HepG2 (cell line): Measurements from ENCODE around the gene MAJIN. TPM values are rescaled to one million over a fixed set of nuclear protein-coding genes. Genes with fewer than 3 reads are reported as not detected.

ENCODE experiments used
- CCDC6 ChIP-seq: sonication (generic); formaldehyde crosslinking; IDR thresholded peaks from 2 replicates; pipeline ENCODE4 v1.8.1; 2022; ENCODE audit warnings: mild to moderate bottlenecking, missing genetic modification reagents, moderate library complexity
- ERF ChIP-seq: IDR thresholded peaks from 2 replicates; pipeline ENCODE4 v1.6.1; 2018; ENCODE audit warnings: missing biosample characterization, missing genetic modification reagents
- HNRNPH1 ChIP-seq: fragments of 200-400 bp; formaldehyde crosslinking; optimal IDR thresholded peaks from 2 replicates; pipeline ENCODE3; 2017; ENCODE audit warnings: mild to moderate bottlenecking, low read depth, low read length
- KLF9 ChIP-seq: IDR thresholded peaks from 2 replicates; pipeline ENCODE4 v1.6.1; 2016; ENCODE audit warnings: low read depth
- RARA ChIP-seq: IDR thresholded peaks from 2 replicates; pipeline ENCODE4 v1.6.1; 2016; ENCODE audit warnings: missing genetic modification reagents, missing compliant biosample characterization
- SRSF4 ChIP-seq: fragments of 200-400 bp; formaldehyde crosslinking; IDR thresholded peaks from one replicate; pipeline ENCODE4 v1.6.1; 2018; ENCODE audit warnings: mild to moderate bottlenecking, low read depth, low read length, moderate library complexity; ENCODE audit not compliant: poor library complexity, severe bottlenecking
- ZNF235 ChIP-seq: sonication (generic); formaldehyde crosslinking; IDR thresholded peaks from 2 replicates; pipeline ENCODE4 v1.8.1; 2023; ENCODE audit warnings: mild to moderate bottlenecking, missing genetic modification reagents, borderline replicate concordance
- ZNF24 ChIP-seq: fragments of 450-650 bp; IDR thresholded peaks from 2 replicates; pipeline ENCODE4 v1.6.1; 2017; ENCODE audit warnings: antibody characterized with exemption, mild to moderate bottlenecking
- ZNF484 ChIP-seq: sonication (generic); formaldehyde crosslinking; IDR thresholded peaks from 2 replicates; pipeline ENCODE4 v1.5.1; 2020; ENCODE audit warnings: mild to moderate bottlenecking, low read depth, missing genetic modification reagents, borderline replicate concordance
- ZNF775 ChIP-seq: sonication (generic); formaldehyde crosslinking; IDR thresholded peaks from 2 replicates; pipeline ENCODE4 v1.4.0; 2020; ENCODE audit warnings: missing genetic modification reagents, mild to moderate bottlenecking, moderate library complexity, borderline replicate concordance
- ZNF891 ChIP-seq: sonication (generic); formaldehyde crosslinking; IDR thresholded peaks from 2 replicates; pipeline ENCODE4 v1.5.0; 2020; ENCODE audit warnings: mild to moderate bottlenecking, missing genetic modification reagents
- polyA plus RNA-seq, 8 experiments: library from polyadenylated mRNA; depleted of rRNA in 3 of 8; stranded (reverse) in 7 of 8; unstranded in 1 of 8; fragments of >200 nt; fragmentation: Illumina TruSeq in 4 of 8; extraction: Trizol in 4 of 8; gene quantifications; 2 replicates each; pipeline versions ENCODE4 v1.2.1 to v1.2.3, GENCODE V29; 2011 to 2016; ENCODE audit warnings: low read depth in 4 of 8, missing spikeins in 1 of 8, mixed read lengths in 1 of 8; ENCODE audit not compliant: insufficient read depth in 1 of 8
- total RNA-seq, 5 experiments: library from RNA; depleted of rRNA; stranded (reverse); fragments of >200 nt; fragmentation: Illumina TruSeq; extraction: Trizol; gene quantifications; 2 replicates each; pipeline ENCODE4 v1.2.3, GENCODE V29; 2016; ENCODE audit warnings: low read depth in 1 of 5
- TF ChIP-seq, protein P1 (sequence below): sonication (generic); formaldehyde crosslinking; IDR thresholded peaks from 2 replicates; pipeline ENCODE4 v1.4.0; 2020; ENCODE audit warnings: mild to moderate bottlenecking, missing genetic modification reagents
- TF ChIP-seq, protein P2 (sequence below): sonication (generic); formaldehyde crosslinking; IDR thresholded peaks from 2 replicates; pipeline ENCODE4 v1.9.0; 2021; ENCODE audit warnings: missing genetic modification reagents, mild to moderate bottlenecking, borderline replicate concordance
- TF ChIP-seq, protein P3 (sequence below): sonication (generic); formaldehyde crosslinking; IDR thresholded peaks from 2 replicates; pipeline ENCODE4 v1.5.1; 2020; ENCODE audit warnings: mild to moderate bottlenecking, missing genetic modification reagents, borderline replicate concordance
- TF ChIP-seq, protein P4 (sequence below): sonication (generic); formaldehyde crosslinking; IDR thresholded peaks from 2 replicates; pipeline ENCODE4 v1.4.0; 2020; ENCODE audit warnings: missing genetic modification reagents

Gene MAJIN
- total and polyA plus RNA-seq, 2 of the 13 experiments (the other 11 are each of a cell fraction or from before 2014, with no cell fraction given): not detected

DNA sequence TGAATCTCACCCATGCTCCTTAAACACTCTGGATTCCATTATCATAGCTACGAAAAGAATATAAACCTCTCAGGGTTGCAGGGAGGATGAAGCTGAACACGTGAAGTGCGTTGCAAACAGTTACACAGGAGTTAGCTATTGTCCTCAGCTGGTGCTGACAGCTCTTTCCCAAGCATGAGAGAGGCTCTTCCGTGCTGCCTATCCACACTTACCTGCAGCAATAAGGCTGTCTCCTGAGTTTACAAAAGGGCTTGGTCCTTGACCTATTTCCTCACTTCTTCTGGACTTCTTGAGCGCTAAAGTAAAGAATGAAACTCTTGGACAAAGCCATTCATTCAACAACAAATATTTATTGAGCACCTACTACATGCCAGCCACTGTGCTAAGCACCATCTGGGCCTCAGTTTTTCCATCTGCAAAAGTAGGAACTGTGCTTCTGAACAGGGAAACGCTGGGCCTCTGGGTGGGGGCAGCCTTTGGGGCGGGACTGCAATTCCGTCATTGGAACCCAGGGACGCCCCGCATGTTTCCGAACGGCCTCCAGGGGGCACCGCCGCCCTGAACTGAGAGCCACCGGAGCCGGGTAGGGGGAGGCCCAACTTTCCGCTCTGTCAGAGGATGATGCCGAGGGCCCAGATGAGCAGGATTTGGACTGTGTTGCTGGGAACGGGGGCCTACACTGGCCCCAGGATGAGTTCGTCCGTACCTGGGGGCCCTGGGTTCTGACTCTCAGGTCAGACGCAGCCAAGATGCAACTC lies 41.4 kb upstream of the MAJIN start (continued):
- TF ChIP-seq, protein P1, sequence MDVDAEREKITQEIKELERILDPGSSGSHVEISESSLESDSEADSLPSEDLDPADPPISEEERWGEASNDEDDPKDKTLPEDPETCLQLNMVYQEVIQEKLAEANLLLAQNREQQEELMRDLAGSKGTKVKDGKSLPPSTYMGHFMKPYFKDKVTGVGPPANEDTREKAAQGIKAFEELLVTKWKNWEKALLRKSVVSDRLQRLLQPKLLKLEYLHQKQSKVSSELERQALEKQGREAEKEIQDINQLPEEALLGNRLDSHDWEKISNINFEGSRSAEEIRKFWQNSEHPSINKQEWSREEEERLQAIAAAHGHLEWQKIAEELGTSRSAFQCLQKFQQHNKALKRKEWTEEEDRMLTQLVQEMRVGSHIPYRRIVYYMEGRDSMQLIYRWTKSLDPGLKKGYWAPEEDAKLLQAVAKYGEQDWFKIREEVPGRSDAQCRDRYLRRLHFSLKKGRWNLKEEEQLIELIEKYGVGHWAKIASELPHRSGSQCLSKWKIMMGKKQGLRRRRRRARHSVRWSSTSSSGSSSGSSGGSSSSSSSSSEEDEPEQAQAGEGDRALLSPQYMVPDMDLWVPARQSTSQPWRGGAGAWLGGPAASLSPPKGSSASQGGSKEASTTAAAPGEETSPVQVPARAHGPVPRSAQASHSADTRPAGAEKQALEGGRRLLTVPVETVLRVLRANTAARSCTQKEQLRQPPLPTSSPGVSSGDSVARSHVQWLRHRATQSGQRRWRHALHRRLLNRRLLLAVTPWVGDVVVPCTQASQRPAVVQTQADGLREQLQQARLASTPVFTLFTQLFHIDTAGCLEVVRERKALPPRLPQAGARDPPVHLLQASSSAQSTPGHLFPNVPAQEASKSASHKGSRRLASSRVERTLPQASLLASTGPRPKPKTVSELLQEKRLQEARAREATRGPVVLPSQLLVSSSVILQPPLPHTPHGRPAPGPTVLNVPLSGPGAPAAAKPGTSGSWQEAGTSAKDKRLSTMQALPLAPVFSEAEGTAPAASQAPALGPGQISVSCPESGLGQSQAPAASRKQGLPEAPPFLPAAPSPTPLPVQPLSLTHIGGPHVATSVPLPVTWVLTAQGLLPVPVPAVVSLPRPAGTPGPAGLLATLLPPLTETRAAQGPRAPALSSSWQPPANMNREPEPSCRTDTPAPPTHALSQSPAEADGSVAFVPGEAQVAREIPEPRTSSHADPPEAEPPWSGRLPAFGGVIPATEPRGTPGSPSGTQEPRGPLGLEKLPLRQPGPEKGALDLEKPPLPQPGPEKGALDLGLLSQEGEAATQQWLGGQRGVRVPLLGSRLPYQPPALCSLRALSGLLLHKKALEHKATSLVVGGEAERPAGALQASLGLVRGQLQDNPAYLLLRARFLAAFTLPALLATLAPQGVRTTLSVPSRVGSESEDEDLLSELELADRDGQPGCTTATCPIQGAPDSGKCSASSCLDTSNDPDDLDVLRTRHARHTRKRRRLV (CRISPR knock-in tag): no peak
- TF ChIP-seq, protein P2, sequence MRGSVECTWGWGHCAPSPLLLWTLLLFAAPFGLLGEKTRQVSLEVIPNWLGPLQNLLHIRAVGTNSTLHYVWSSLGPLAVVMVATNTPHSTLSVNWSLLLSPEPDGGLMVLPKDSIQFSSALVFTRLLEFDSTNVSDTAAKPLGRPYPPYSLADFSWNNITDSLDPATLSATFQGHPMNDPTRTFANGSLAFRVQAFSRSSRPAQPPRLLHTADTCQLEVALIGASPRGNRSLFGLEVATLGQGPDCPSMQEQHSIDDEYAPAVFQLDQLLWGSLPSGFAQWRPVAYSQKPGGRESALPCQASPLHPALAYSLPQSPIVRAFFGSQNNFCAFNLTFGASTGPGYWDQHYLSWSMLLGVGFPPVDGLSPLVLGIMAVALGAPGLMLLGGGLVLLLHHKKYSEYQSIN (CRISPR knock-in tag): no peak
- TF ChIP-seq ZNF235 (CRISPR knock-in tag) (peak; percentile 8; the same call in 1 of the 2 replicates), ZNF24 (no peak), ZNF891 (CRISPR knock-in tag) (no peak), ERF (CRISPR knock-in tag) (no peak), KLF9 (CRISPR knock-in tag) (no peak), CCDC6 (no peak), ZNF484 (no peak), HNRNPH1 (no peak), SRSF4 (no peak), ZNF775 (no peak), RARA (CRISPR knock-in tag) (no peak)
- TF ChIP-seq, protein P3, sequence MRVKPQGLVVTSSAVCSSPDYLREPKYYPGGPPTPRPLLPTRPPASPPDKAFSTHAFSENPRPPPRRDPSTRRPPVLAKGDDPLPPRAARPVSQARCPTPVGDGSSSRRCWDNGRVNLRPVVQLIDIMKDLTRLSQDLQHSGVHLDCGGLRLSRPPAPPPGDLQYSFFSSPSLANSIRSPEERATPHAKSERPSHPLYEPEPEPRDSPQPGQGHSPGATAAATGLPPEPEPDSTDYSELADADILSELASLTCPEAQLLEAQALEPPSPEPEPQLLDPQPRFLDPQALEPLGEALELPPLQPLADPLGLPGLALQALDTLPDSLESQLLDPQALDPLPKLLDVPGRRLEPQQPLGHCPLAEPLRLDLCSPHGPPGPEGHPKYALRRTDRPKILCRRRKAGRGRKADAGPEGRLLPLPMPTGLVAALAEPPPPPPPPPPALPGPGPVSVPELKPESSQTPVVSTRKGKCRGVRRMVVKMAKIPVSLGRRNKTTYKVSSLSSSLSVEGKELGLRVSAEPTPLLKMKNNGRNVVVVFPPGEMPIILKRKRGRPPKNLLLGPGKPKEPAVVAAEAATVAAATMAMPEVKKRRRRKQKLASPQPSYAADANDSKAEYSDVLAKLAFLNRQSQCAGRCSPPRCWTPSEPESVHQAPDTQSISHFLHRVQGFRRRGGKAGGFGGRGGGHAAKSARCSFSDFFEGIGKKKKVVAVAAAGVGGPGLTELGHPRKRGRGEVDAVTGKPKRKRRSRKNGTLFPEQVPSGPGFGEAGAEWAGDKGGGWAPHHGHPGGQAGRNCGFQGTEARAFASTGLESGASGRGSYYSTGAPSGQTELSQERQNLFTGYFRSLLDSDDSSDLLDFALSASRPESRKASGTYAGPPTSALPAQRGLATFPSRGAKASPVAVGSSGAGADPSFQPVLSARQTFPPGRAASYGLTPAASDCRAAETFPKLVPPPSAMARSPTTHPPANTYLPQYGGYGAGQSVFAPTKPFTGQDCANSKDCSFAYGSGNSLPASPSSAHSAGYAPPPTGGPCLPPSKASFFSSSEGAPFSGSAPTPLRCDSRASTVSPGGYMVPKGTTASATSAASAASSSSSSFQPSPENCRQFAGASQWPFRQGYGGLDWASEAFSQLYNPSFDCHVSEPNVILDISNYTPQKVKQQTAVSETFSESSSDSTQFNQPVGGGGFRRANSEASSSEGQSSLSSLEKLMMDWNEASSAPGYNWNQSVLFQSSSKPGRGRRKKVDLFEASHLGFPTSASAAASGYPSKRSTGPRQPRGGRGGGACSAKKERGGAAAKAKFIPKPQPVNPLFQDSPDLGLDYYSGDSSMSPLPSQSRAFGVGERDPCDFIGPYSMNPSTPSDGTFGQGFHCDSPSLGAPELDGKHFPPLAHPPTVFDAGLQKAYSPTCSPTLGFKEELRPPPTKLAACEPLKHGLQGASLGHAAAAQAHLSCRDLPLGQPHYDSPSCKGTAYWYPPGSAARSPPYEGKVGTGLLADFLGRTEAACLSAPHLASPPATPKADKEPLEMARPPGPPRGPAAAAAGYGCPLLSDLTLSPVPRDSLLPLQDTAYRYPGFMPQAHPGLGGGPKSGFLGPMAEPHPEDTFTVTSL (CRISPR knock-in tag): no peak
- TF ChIP-seq, protein P4, sequence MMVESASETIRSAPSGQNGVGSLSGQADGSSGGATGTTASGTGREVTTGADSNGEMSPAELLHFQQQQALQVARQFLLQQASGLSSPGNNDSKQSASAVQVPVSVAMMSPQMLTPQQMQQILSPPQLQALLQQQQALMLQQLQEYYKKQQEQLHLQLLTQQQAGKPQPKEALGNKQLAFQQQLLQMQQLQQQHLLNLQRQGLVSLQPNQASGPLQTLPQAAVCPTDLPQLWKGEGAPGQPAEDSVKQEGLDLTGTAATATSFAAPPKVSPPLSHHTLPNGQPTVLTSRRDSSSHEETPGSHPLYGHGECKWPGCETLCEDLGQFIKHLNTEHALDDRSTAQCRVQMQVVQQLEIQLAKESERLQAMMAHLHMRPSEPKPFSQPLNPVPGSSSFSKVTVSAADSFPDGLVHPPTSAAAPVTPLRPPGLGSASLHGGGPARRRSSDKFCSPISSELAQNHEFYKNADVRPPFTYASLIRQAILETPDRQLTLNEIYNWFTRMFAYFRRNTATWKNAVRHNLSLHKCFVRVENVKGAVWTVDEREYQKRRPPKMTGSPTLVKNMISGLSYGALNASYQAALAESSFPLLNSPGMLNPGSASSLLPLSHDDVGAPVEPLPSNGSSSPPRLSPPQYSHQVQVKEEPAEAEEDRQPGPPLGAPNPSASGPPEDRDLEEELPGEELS (CRISPR knock-in tag): no peak
